Measurements from ENCODE around the gene PWP2. TPM values are rescaled to one million over a fixed set of nuclear protein-coding genes. Genes with fewer than 3 reads are reported as not detected.

Gene PWP2
- total RNA-seq, 1 experiment from 2014 or later: 6.0 TPM

DNA sequence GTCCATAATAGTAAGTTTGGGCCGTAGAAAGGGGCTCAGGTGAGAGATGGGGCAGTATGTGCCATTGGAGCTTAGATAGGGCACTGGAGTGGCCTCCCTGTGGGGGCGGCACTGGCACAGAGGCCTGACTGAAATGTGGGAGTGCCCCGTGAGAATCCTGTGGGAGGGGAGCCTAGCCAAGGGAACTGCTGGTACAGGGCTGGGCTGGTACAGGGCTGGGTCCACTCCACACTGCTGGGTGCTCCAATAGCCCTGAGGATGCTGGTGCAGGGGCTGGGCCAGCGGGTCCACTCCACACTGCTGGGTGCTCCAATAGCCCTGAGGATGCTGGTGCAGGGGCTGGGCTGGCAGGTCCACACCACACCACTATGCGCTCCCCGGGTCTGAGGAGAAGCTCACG lies 44.8 kb upstream of the PWP2 start:
- no peak overlapping the region for H3K23ac ChIP-seq (ENCODE audit: insufficient read length, low read depth, low read length)
- no peak overlapping the region for H2AFZ ChIP-seq (ENCODE audit: low read length)
- no peak overlapping the region for H2BK120ac ChIP-seq (ENCODE audit: low read depth, low read length, poor library complexity, severe bottlenecking)
- H3T11ph ChIP-seq (ENCODE audit: low read length): no peak overlapping the region
- no peak overlapping the region for H2BK12ac ChIP-seq (ENCODE audit: insufficient read length, low read depth, low read length)
- H4K91ac ChIP-seq (ENCODE audit: insufficient read length, low read depth, low read length): no peak overlapping the region
- H4K8ac ChIP-seq (replicated peaks; ENCODE audit: insufficient read length, low read depth, low read length): no peak overlapping the region
- H3K79me2 ChIP-seq (ENCODE audit: insufficient read depth, low read length): no peaks in the 10 kb centered on the region
- no peak overlapping the region for H3K4ac ChIP-seq (ENCODE audit: low read depth, low read length)
- H3K23me2 ChIP-seq (ENCODE audit: insufficient read length, low read depth, low read length, poor library complexity, severe bottlenecking): no peaks in the 10 kb centered on the region
- H2BK5ac ChIP-seq (ENCODE audit: insufficient read length, low read length): no peak overlapping the region
- H3K79me1 ChIP-seq (ENCODE audit: insufficient read depth, low read depth, low read length, poor library complexity, severe bottlenecking): no peaks in the 10 kb centered on the region
- no peaks in the 10 kb centered on the region for H4K20me1 ChIP-seq (ENCODE audit: control insufficient read depth, insufficient read depth, insufficient read length)
- Mint-ChIP-seq H3K36me3 (ENCODE audit: insufficient read depth in 1 of 3, low read depth in 3 of 3) (peaks cover 13 to 57% (median 40%) of the 10 kb centered on the region in 3 experiments; a peak in 6 of 7 replicates), H3K9me3 (no peaks in the 10 kb centered on the region), H3K4me3 (no peak overlapping the region), H3K27me3 (ENCODE audit: low read depth) (no peaks in the 10 kb centered on the region; the same call in 1 of the 2 replicates), H3K4me1 (peaks cover 5 to 6% of the 10 kb centered on the region in 2 experiments), H3K27ac (no peak overlapping the region; a peak in 1 of 7 replicates)
- H3K14ac ChIP-seq (ENCODE audit: insufficient read depth, low read length): no peak overlapping the region
- no peaks in the 10 kb centered on the region for H3K4me1 ChIP-seq (ENCODE audit: insufficient read depth, low read length)
- no peak overlapping the region for H3K18ac ChIP-seq (ENCODE audit: insufficient read length, low read depth, low read length)
- H2BK20ac ChIP-seq (ENCODE audit: low read depth, low read length, poor library complexity, severe bottlenecking): no peak overlapping the region
- H2BK15ac ChIP-seq (ENCODE audit: low read depth, low read length): no peak overlapping the region
- no CpG with 5 or more reads among the region's 7 CpGs for WGBS (ENCODE audit: extremely low coverage, insufficient read length, low lambda C conversion rate)
- TF ChIP-seq, protein P1, sequence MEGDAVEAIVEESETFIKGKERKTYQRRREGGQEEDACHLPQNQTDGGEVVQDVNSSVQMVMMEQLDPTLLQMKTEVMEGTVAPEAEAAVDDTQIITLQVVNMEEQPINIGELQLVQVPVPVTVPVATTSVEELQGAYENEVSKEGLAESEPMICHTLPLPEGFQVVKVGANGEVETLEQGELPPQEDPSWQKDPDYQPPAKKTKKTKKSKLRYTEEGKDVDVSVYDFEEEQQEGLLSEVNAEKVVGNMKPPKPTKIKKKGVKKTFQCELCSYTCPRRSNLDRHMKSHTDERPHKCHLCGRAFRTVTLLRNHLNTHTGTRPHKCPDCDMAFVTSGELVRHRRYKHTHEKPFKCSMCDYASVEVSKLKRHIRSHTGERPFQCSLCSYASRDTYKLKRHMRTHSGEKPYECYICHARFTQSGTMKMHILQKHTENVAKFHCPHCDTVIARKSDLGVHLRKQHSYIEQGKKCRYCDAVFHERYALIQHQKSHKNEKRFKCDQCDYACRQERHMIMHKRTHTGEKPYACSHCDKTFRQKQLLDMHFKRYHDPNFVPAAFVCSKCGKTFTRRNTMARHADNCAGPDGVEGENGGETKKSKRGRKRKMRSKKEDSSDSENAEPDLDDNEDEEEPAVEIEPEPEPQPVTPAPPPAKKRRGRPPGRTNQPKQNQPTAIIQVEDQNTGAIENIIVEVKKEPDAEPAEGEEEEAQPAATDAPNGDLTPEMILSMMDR (conservative IDR thresholded peaks at IDR 0.05): no peak
- H3K4me2 ChIP-seq (ENCODE audit: insufficient read depth, insufficient read length, low read length): no peak overlapping the region
- no peak overlapping the region for H3K27ac ChIP-seq (ENCODE audit: insufficient read length, low read depth, low read length)
- no peaks in the 10 kb centered on the region for H3K9me3 ChIP-seq (ENCODE audit: control insufficient read depth, low read depth, low read length)
- H2AK5ac ChIP-seq (ENCODE audit: insufficient read length, low read length): no peak overlapping the region
- H3K9ac ChIP-seq (ENCODE audit: extremely low read depth, insufficient read length, low read length): no peak overlapping the region
- H3K56ac ChIP-seq (ENCODE audit: insufficient read length, low read depth, low read length): no peak overlapping the region
- no peak for DNase-seq
- no peak overlapping the region for H4K5ac ChIP-seq (ENCODE audit: insufficient read length, low read depth, low read length)
- no peaks in the 10 kb centered on the region for H3K27me3 ChIP-seq (ENCODE audit: insufficient read depth, low read length)

All from H9 (cell line).